MM.1S (cell line): ENCODE results near the gene COQ8A.

Source experiments
- DNase-seq: peaks from one replicate; pipeline ENCODE4 v3.0.0-alpha.2; 2015
- H2AFZ ChIP-seq: fragments of 300-600 bp; sonication (generic); 2 replicates; pipeline ENCODE4 v1.6.0; 2016; ENCODE audit warnings: antibody characterized with exemption, low read length
- H3F3A ChIP-seq: fragments of 300-600 bp; sonication (generic); 2 replicates; pipeline ENCODE4 v1.6.1; 2016; ENCODE audit warnings: mild to moderate bottlenecking, antibody characterized with exemption, low read length, moderate library complexity, mixed read lengths; ENCODE audit not compliant: insufficient read depth
- H3K27ac ChIP-seq: fragments of 300-600 bp; sonication (generic); 2 replicates; pipeline ENCODE4 v1.5.1; 2016; ENCODE audit warnings: mild to moderate bottlenecking, low read length
- H3K27me3 ChIP-seq: fragments of 300-600 bp; sonication (generic); replicated peaks from 2 replicates; pipeline ENCODE4 v1.6.0; 2016; ENCODE audit warnings: low read length; ENCODE audit not compliant: insufficient read depth
- H3K36me3 ChIP-seq: fragments of 300-600 bp; sonication (generic); replicated peaks from 2 replicates; pipeline ENCODE4 v1.6.1; 2016; ENCODE audit warnings: mild to moderate bottlenecking, low read length, mixed read lengths; ENCODE audit not compliant: insufficient read depth
- H3K4me1 ChIP-seq: fragments of 300-600 bp; sonication (generic); 2 replicates; pipeline ENCODE4 v1.6.1; 2016; ENCODE audit warnings: low read length, mixed read lengths
- H3K4me2 ChIP-seq: fragments of 300-600 bp; sonication (generic); 2 replicates; pipeline ENCODE4 v1.6.0; 2016; ENCODE audit warnings: low read depth, low read length
- H3K4me3 ChIP-seq: fragments of 300-600 bp; sonication (generic); 2 replicates; pipeline ENCODE4 v1.5.1; 2016; ENCODE audit warnings: low read length, mixed read lengths
- H3K79me2 ChIP-seq: fragments of 300-600 bp; sonication (generic); 2 replicates; pipeline ENCODE4 v1.6.1; 2016; ENCODE audit warnings: mixed run types, low read length, mixed read lengths
- H3K9ac ChIP-seq: fragments of 300-600 bp; sonication (generic); 2 replicates; pipeline ENCODE4 v1.6.1; 2016; ENCODE audit warnings: low read length, mixed read lengths
- H3K9me2 ChIP-seq: fragments of 300-600 bp; sonication (generic); replicated peaks from 2 replicates; pipeline ENCODE4 v1.6.1; 2016; ENCODE audit warnings: mild to moderate bottlenecking, low read length, mixed read lengths; ENCODE audit not compliant: insufficient read depth
- H3K9me3 ChIP-seq: fragments of 300-600 bp; sonication (generic); replicated peaks from 2 replicates; pipeline ENCODE4 v1.6.1; 2016; ENCODE audit warnings: mild to moderate bottlenecking, low read length, mixed read lengths; ENCODE audit not compliant: insufficient read depth
- H4K20me1 ChIP-seq: fragments of 300-600 bp; sonication (generic); 2 replicates; pipeline ENCODE4 v1.6.1; 2016; ENCODE audit warnings: mild to moderate bottlenecking, low read length, moderate library complexity, mixed read lengths; ENCODE audit not compliant: insufficient read depth
- CTCF ChIP-seq: fragments of 300-600 bp; sonication (generic); IDR thresholded peaks from 2 replicates; pipeline ENCODE4 v1.5.1; 2016; ENCODE audit warnings: antibody characterized with exemption, low read length, mixed read lengths
- EZH2 ChIP-seq: fragments of 300-600 bp; sonication (generic); optimal IDR thresholded peaks from 2 replicates; pipeline ENCODE3; 2017; ENCODE audit warnings: low read depth, mild to moderate bottlenecking, antibody characterized with exemption, low read length, mixed read lengths
- EZH2phosphoT487 ChIP-seq: fragments of 300-600 bp; sonication (generic); IDR thresholded peaks from 2 replicates; pipeline ENCODE4 v1.6.1; 2018; ENCODE audit warnings: antibody characterized with exemption, low read length

COQ8A gene

GRCh38 chr1:226982451-226983177, 42.5 kb downstream of the COQ8A start:
- Histone ChIP-seq H3K4me1 (no peaks in the 10 kb centered on the region), H3K9ac (no peak overlapping the region), H3K27me3 (no peaks in the 10 kb centered on the region), H3F3A (no peaks in the 10 kb centered on the region), H4K20me1 (no peaks in the 10 kb centered on the region), H3K9me2 (no peaks in the 10 kb centered on the region), H3K9me3 (no peaks in the 10 kb centered on the region), H3K4me2 (no peak overlapping the region), H3K4me3 (no peak overlapping the region), H3K79me2 (no peaks in the 10 kb centered on the region), H3K36me3 (0 out of 2 replicates have a peak, but pooled peaks cover 5% of the 10 kb centered on the region), H2AFZ (no peak overlapping the region), H3K27ac (no peak overlapping the region)
- TF ChIP-seq EZH2: no peak
- TF ChIP-seq CTCF: no peak
- TF ChIP-seq EZH2phosphoT487: no peak
- DNase-seq: no peak

GRCh38 chr1:226983247-226983991, 43.3 kb downstream of the COQ8A start:
- H3K4me2 ChIP-seq: no peak overlapping the region

GRCh38 chr1:226983992-226984364, 43.9 kb downstream of the COQ8A start:
- Histone ChIP-seq H3K79me2 (no peaks in the 10 kb centered on the region), H3K4me1 (no peaks in the 10 kb centered on the region), H3K9ac (no peak overlapping the region), H2AFZ (no peak overlapping the region), H3K4me3 (no peak overlapping the region), H3K36me3 (0 out of 2 replicates have a peak, but pooled peaks cover 3% of the 10 kb centered on the region), H3K27me3 (no peaks in the 10 kb centered on the region), H3K27ac (no peak overlapping the region), H3F3A (no peaks in the 10 kb centered on the region), H3K9me3 (no peaks in the 10 kb centered on the region), H4K20me1 (no peaks in the 10 kb centered on the region), H3K4me2 (no peak overlapping the region), H3K9me2 (no peaks in the 10 kb centered on the region)
- TF ChIP-seq EZH2phosphoT487 (no peak), CTCF (no peak), EZH2 (no peak)
- DNase-seq: no peak

More at GRCh38 chr1:226983247-226983991, 43.3 kb downstream of the COQ8A start:
- DNase-seq: no peak
- H3K36me3 ChIP-seq: 0 out of 2 replicates have a peak, but pooled peaks cover 3% of the 10 kb centered on the region
- no peak for TF ChIP-seq EZH2phosphoT487
- no peak for TF ChIP-seq CTCF
- TF ChIP-seq EZH2: no peak
- no peaks in the 10 kb centered on the region for H4K20me1 ChIP-seq
- no peak overlapping the region for H2AFZ ChIP-seq
- no peaks in the 10 kb centered on the region for H3K4me1 ChIP-seq
- no peaks in the 10 kb centered on the region for H3F3A ChIP-seq
- H3K9ac ChIP-seq: no peak overlapping the region
- H3K27ac ChIP-seq: no peak overlapping the region
- H3K9me2 ChIP-seq: no peaks in the 10 kb centered on the region
- no peak overlapping the region for H3K4me3 ChIP-seq
- no peaks in the 10 kb centered on the region for H3K79me2 ChIP-seq
- no peaks in the 10 kb centered on the region for H3K27me3 ChIP-seq
- H3K9me3 ChIP-seq: no peaks in the 10 kb centered on the region
